NCI-H774 (cell line): ENCODE data around the gene CATSPERD.

ENCODE experiments used
- DNase-seq: peaks from one replicate; lab custom pipeline; 2025; lab: John Stamatoyannopoulos, UW

CATSPERD gene

DNA sequence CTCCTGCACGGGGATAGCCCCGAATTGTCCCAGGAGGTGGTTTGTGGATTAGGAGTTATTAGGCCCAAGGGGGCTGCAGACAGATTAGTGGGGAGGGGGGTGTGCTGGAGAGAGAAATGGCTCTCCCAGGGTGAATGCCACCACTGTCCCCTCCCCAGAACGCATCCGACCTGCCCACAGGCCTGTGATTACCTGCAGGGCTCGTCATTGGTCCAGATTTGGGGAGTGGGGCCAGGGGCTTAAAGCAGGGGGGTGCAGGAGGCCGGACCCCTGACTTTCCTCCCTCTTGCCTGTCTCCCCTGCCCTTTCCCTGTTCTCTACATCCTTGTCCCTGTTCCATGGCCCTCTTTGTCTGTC is 85.7 kb downstream of the CATSPERD start:
- no peak for DNase-seq

DNA sequence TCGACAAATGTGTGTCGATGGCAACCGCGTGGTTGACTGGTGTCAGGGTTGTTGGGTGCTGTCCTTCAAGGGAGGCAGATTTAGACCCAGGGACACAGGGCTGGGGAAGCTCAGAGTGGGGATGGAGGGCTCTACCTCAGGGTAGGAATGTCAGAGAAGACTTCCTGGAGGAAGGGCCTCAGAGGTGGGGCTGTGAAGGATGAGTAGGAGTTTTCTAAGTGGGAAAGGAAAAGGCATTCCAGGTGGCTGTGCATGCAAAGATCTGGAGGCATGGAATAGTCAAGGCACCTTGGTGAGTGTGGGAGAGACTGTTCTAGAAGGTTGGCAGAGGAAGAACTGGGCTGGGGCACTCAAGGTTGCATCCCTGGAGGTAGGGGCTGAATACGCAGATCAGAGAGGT is 86.5 kb downstream of the CATSPERD start:
- no peak for DNase-seq

DNA sequence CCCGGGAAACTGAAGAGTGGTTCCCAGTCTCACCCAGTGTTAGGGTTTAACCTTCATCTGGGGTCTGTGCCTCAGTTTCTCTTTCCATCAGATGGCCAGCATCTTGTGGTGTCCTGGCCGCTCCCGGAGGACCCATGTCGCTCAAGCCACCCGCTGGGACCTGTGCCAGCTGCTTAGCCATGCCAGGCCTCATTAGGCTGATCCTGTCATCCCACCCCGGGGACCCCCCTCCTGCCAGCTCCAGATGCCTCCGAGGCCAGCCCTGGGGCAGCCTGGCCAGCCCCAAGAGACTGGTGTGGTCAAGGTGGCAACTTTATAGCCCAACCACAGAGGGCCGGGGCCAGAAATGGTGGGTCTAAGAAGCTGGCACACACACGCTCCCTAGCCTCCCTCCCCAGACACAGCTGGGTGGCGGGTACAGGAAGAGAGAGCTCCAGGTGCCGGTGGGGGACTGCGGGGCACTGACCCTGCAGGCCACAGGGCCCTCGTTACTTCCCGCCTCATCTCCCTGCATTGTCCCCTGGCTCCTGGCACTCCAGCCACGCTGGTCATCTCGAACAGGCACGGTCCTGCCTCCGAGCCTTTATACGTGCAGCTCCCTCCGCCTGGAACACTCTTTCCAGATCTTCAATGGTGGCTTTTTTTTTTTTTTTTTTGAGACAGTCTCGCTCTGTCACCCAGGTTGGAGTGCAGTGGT is 87.8 kb downstream of the CATSPERD start:
- DNase-seq = no peak

DNA sequence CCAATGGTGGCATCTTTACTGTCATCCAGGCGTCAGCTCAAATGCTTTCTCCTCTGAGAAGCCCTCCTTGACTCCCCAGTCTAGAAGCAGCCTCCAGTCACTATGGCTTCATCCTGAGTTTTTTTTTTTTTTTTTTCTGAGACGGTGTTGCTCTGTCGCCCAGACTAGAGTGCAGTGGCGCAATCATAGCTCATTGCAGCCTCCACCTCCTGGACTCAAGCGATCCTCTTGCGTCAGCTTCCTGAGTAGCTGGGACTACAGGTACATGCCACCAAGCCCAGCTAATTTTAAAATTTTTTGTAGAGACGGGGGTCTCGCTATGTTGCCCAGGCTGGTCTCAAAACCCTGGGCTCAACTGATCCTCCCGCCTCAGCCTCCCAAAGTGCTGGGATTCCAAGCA is 88.6 kb downstream of the CATSPERD start:
- DNase-seq = no peak

DNA sequence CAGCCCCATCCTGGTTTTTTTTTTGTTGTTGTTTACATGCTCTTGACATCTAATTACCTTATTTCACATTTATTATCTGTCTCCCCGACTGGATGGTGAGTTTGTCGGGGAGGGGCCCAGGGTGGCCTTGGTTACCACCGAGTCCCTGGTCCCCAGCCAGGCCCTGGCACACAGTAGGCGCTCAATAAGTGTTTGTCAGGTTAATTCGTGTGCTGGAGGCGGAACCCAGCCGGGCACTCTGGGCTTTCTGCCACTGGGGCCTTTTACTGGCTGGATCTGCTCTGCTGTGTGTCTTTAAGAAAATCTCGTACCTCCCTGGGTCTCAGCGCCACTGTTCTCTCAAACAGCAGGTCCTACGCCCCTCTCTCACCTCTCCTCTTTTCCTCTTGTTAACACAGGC is 89.0 kb downstream of the CATSPERD start:
- no peak for DNase-seq

DNA sequence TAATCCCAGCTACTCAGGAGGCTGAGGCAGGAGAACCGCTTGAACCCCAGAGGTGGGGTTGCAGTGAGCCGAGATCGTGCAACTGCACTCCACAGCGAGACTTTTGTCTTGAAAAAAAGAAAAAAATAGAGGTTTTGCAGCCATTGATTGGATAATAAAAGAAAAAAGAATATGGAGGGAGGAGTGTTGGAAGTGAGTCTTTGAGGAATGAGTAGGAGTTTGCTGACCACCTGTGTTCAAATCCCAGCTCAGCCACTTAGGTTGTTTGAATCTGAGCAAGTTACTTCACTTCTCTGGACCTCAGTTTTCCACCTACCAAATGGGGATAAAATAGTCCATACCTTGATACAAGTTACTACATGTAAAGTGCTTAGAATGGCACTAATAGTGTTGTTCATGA is 90.7 kb downstream of the CATSPERD start:
- DNase-seq = no peak

DNA sequence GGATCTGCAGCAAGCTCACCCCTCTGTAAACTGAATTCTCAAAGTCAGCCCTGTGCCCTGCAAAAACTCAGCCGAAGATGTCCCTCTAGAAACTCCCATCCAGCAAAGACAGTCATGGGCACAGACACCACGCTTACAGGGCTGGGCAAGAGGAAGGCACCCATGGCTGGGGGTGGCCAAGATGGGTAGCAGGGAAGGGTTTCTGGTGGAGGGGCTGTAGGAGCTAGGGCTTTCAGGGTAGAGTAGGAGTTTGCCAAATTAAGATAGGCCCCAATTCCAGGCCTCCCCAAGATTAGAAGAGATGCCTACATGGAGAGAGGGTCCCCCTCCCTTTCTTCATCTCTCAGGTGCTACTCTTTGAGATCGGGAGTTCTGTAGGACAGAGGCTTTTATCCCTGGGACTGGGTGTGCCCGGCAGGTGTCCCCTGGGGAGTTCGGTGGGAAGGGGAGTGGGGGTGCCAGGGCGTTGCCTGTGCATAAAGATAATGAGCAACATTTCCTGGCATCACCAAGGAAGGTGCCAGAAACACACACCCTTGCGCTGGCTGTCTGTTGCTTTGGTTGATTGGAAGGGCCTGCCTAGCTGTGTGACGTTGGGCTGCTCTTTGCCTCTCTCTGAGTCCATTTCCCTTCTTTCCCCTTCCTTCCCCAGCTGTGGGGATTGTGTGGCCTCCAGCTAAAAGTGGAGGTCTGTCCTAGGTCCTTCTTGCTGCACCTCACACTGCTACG is 93.8 kb downstream of the CATSPERD start:
- no peak for DNase-seq

DNA sequence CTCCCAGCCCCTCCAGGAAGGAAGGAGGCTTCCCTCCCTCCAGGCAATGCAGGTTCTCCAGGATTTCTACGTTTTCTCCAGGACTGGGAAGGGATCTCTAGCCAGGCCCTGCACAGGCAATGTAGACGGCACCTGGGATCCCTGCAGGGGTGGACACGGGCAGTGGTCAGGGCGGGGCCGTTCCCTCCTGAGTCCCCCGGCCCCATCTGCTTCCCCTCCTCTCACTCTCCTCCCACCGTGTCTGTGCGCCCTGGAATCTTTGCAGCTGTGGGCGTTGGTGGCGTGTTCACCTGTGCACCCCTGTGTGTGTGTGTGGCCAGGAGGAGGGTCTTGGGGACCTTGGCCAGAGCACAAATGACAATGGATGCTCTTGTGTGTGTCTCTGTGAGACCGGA is 94.4 kb downstream of the CATSPERD start:
- DNase-seq = no peak

DNA sequence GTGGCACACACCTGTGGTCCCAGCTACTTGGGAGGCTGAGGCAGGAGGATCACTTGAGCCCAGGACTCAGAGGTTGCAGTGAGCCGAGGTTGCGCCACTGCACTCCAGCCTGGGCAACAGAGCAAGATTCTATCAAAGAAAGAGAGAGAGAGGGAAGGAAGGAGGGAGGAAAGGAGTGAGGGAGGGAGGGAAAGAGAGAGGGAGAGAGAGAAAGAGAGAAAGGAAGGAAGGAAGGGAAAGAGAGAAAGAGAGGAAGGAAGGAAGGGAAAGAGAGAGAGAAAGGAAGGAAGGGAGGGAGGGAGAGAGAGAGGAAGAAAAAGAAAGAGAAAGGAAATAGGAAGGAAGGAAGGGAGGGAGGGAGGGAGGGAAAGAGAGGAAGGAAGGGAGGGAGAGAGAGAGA is 96.8 kb downstream of the CATSPERD start:
- no peak for DNase-seq

DNA sequence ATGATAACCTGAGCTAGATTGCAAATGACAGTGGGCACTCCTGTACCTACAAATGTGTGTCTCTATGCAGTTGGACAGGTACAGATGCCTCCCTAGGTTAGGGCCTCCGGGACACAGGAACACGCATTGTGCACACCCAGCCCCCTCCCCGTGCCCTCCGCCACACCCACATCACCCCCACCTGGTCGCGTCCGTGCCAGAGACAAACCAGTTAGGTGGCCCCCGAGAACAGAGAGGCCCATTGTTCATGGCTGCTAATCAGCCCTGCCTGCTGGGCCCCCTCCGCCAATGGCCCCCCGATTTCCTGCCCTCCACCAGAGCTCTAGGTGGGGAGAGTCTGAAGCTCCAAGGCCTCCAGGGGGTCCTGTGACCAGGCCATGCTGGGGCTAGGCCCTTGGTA is 98.2 kb downstream of the CATSPERD start:
- no peak for DNase-seq

DNA sequence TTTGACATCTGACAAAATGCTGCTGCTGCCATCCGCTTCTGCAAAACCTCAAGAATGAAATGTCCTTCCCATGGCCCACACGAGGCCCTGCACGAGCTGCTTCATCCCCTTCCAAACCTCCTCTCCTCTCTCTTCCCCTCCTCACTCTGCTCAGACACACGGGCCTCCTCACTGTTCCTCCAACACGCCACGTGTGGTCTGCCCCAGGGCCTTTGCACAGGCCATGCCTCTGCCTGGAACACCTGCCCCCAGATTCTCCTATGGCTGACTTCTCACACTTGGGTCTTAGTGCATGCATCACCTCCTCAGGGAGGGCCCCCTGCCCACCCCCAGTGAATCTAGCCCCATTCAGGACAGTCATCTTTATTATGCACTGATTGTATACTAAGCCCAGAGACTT is 100.3 kb downstream of the CATSPERD start:
- DNase-seq = no peak

DNA sequence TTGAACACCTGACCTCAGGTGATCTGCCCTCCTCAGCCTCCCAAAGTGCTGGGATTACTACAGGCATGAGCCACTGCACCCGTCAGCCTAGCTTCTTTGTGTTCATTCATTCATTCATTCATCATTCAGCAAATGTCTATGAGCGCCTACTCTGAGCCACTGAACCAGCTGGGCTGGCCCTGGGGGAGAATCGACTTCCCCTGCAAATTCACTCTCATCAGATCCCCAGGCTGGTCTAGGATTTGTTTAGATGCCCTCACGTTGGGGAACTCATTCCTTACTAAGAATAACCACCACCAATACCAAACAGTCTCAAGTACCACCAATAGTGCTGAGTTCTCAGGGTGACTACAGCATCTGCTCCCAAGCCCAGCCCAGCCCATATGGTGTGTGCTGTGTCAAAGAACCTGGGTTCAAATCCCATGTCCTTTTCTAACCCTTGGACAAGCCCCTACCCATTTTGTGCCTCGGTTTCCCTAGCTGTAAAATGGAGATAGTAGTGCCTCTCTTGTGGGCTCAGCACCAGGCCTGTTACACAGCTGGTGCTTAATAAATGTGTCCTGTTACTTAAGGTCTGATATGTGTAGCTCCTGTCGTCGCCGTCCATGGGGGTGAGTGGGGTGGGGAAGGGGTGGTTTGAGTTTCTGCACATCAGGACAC is 101.2 kb downstream of the CATSPERD start:
- DNase-seq = no peak

DNA sequence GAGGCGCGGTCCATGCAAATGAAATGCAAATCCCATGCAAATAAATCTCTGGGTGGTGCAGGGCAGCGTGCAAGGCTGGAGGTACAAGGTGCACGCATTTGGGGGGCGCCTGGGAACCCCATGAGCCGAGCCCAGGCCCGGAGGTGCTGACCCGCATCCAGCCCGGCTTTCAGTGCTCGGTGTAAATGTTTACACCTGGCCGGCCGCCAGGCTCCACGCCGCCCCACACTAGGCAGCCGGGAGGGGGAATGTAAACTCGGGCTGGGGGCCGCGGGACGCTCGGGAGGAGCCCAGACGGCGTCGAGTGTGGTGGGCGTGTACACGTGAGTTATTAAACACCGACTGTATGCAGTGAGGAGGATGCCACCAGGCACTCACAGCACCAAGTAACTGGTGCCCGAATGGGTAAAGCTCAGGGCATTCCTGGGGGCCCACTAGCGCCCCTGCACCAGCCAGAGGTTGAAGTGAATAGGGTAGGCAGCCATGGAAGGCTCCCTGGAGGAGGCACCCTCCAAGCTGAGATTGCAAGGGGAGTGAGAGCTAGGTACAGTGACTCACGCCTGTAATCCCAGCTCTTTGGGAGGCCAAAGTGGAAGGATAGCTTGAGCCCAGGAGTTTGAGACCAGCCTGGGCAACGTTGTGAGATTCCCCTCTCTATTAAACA is 101.9 kb downstream of the CATSPERD start:
- no peak for DNase-seq

DNA sequence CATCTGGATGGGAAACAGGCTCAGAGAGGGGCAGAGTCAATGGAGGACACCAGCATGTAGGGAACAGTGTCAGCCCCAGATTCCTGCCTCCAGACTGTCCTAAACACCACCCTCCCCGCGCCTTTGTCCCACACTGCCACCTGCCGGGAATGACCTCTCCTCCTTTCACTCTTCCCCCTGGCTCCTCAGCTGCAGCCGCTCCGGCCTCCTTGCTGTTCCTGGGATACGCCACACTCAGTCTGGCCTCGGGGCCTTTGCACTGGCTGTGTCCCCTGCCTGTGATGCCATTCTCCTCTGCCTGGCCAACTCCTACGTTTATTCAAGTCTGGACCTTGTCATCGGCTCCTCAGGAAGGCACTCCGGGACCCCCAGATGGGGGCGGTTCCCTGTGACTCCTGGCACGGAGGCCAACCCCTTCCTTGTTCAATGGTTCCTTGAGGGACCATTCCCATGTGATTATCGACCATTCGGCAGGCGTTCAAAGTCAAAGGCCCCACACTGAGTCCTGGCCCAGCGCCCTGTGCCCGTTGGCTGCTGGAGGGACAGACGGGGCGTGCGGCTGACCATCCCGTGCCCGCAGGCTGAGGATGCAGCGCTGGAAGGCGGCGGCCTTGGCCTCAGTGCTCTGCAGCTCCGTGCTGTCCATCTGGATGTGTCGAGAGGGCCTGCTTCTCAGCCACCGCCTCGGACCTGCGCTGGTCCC is 103.3 kb downstream of the CATSPERD start:
- DNase-seq = no peak

DNA sequence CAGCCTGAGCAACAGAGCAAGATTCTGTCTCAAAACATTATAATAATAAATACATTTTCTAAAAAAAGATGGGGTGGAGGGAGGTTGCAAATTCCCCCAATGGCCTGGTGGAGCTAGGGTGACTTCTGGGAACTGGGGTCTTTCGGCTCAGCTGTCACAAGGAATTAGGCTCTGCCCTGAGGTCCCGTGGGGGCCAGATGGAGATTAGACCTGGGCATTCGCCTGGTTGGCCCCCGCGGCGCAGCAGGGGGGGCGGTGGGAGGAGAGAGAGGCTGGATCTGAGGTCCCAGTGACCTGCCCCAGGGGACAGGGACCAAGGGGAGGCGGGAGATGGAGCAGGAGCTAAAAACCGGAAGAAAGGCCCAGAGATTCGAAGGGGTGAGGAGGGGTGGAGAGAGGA is 104.3 kb downstream of the CATSPERD start:
- no peak for DNase-seq

DNA sequence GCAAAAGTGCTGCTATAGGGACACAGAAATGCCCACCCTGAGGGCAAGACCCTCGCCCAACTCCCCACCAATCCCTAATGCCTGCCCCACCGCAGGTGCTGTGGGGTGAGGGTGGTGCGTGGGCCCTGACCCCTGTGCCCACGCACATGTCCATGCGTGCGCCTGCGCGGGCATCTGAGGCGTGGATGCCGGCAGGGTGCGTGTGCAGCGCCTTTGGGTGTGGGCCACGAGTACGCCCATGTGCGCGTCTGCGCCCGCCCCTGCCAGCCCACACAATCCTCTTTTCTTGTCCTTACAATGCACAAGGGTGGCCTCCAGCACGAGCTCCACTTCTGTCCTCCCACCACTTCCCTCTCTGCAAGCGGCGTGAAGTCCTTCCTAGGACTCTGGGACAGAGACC is 104.7 kb downstream of the CATSPERD start:
- DNase-seq = no peak

DNA sequence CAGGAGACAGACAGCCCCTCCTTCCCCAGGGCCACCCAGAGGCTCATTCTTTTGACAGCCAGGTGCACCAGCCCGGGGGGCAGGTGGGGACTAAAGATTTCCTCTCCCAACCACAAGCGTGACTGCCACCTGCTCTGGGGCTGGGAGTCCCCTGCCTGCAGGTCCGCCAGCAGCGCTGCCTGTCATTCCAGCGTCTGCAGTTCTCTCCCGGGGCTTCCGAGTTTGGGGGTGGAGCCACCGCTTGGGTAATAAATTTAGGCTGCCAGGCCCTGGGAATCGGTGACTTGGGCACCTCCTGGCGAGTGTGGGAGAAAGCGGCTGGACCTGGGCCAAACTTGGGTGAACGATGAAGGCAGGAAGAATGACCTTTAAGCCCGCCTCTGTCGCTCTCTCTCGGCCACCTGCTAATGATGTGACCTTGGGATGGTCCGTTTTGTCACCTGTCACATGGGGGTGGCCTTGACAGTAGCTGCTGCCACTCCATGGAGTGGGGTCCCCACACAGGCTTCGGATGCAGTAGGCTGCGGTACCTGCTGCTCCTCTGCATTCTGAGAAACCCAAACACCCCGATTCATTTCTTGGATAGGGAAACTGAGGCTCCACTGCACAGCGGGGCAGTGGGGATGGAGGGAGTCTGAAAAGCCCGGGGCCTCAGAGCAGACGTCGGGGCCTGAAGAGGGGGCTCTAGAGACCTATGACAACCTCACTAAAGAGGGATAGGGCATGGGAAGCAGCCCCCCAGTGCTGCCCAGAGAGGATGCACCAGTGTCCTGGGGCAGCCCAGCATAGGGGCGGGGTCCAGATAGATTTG is 106.3 kb downstream of the CATSPERD start:
- peak; percentile 88 for DNase-seq

DNA sequence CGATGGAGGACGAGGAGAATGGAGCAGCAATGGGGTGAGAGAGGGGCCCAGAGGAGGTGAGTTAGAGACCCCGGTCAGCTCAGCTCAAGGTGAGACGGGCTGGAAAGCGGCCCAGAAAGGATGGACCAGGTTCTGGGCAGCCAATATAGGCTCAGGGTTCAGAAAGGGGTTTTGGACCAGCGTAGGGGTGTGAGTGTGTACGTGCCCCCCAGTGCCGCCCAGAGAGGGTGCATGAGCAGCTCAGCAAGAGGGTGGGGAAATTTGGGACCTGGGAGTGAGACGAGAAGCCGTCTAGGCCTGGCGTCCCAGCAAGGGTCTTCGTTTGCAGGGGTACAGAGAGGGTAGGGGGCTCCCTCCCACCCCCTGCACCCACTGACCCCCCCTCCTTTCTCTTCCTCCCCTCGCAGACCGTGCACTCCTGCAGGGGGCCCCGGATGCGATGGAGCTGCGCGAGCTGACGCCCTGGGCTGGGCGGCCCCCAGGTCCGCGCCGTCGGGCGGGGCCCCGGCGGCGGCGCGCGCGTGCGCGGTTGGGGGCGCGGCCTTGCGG is 107.0 kb downstream of the CATSPERD start:
- no peak for DNase-seq

DNA sequence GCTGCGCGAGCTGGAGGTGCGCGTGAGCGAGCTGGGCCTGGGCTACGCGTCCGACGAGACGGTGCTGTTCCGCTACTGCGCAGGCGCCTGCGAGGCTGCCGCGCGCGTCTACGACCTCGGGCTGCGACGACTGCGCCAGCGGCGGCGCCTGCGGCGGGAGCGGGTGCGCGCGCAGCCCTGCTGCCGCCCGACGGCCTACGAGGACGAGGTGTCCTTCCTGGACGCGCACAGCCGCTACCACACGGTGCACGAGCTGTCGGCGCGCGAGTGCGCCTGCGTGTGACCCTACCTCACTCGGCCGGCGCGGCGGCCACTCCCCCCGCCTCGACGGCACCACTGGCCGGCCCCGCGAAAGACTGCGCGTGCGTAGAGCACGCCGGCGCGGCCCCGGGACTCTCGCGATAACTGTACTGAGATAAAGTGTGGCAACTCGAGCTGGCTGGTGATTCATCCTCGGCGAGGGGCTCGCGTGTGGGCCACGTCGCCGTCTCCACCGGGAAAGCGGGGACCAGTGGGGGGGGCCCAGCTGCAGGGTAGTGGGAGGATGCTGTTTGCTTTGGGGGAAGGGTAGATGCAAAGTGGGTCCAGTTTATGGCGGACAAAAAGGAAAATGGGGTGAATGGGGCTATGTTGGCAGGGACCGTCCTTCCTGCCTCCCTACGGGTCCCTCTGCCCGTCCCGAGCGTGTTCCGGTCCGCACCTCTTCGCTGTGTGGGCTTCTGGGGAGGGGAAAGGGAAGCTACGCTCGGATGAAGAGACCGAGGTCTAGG is 107.6 kb downstream of the CATSPERD start:
- DNase-seq = peak; percentile 99
